Liver (tissue), 3 donors: ENCODE results near the gene RSL1D1.

Experiments
- CTCF ChIP-seq: fragments of 150-350 bp; IDR thresholded peaks from 2 replicates; pipeline ENCODE4 v1.5.1; 2017; ENCODE audit warnings: improper control_type of control experiment, low read depth, low read length; ENCODE audit not compliant: missing input control
- GABPA ChIP-seq, 2 donors: IDR thresholded peaks in 1 of 2; conservative IDR thresholded peaks in 1 of 2; 2 replicates each; pipeline ENCODE4 v1.6.1; 2016; ENCODE audit warnings: antibody characterized with exemption in 2 of 2, mild to moderate bottlenecking in 1 of 2, moderate library complexity in 1 of 2
- HNF4G ChIP-seq: IDR thresholded peaks from 2 replicates; pipeline ENCODE4 v1.6.1; 2016; ENCODE audit warnings: antibody characterized with exemption
- RAD21 ChIP-seq, 2 donors: IDR thresholded peaks; 2 replicates each; pipeline ENCODE4 v1.6.1; 2016; ENCODE audit warnings: antibody characterized with exemption in 2 of 2, mild to moderate bottlenecking in 2 of 2
- RXRA ChIP-seq, 2 donors: IDR thresholded peaks; 2 replicates each; pipeline ENCODE4 v1.6.1; 2017 to 2018; ENCODE audit warnings: antibody characterized with exemption in 2 of 2, mild to moderate bottlenecking in 1 of 2
- YY1 ChIP-seq: IDR thresholded peaks from 2 replicates; pipeline ENCODE4 v1.6.1; 2016; ENCODE audit warnings: antibody characterized with exemption, mild to moderate bottlenecking
- TF ChIP-seq, protein P1 (sequence below): IDR thresholded peaks from 2 replicates; pipeline ENCODE4 v1.6.1; 2016; ENCODE audit warnings: antibody characterized with exemption
- TF ChIP-seq, protein P2 (sequence below): IDR thresholded peaks from 2 replicates; pipeline ENCODE4 v1.6.1; 2016; ENCODE audit warnings: antibody characterized with exemption, mild to moderate bottlenecking
- donor health status: healthy.
- donor health status: healthy.

- TF ChIP-seq CTCF, result no peak
- TF ChIP-seq HNF4G, result no peak
- TF ChIP-seq YY1, result no peak
- TF ChIP-seq, protein P1, sequence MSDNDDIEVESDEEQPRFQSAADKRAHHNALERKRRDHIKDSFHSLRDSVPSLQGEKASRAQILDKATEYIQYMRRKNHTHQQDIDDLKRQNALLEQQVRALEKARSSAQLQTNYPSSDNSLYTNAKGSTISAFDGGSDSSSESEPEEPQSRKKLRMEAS, result no peak
- TF ChIP-seq RXRA (IDR thresholded peaks at IDR 0.05), result no peak
- TF ChIP-seq, protein P2, sequence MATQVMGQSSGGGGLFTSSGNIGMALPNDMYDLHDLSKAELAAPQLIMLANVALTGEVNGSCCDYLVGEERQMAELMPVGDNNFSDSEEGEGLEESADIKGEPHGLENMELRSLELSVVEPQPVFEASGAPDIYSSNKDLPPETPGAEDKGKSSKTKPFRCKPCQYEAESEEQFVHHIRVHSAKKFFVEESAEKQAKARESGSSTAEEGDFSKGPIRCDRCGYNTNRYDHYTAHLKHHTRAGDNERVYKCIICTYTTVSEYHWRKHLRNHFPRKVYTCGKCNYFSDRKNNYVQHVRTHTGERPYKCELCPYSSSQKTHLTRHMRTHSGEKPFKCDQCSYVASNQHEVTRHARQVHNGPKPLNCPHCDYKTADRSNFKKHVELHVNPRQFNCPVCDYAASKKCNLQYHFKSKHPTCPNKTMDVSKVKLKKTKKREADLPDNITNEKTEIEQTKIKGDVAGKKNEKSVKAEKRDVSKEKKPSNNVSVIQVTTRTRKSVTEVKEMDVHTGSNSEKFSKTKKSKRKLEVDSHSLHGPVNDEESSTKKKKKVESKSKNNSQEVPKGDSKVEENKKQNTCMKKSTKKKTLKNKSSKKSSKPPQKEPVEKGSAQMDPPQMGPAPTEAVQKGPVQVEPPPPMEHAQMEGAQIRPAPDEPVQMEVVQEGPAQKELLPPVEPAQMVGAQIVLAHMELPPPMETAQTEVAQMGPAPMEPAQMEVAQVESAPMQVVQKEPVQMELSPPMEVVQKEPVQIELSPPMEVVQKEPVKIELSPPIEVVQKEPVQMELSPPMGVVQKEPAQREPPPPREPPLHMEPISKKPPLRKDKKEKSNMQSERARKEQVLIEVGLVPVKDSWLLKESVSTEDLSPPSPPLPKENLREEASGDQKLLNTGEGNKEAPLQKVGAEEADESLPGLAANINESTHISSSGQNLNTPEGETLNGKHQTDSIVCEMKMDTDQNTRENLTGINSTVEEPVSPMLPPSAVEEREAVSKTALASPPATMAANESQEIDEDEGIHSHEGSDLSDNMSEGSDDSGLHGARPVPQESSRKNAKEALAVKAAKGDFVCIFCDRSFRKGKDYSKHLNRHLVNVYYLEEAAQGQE, result no peak
- no peak for TF ChIP-seq RAD21 (IDR thresholded peaks at IDR 0.05)
- TF ChIP-seq GABPA (IDR thresholded peaks at IDR 0.05 in 1 of 2, conservative IDR thresholded peaks at IDR 0.05 in 1 of 2), result no peak
These were observed 56.1 kb downstream of the RSL1D1 start for GRCh38 chr16:11794996-11795886.
